ENCODE data around the gene RNF10.
"Not testable (repeated sequence)": the region's sequence is repeated elsewhere in the genome, so short reads cannot be mapped to it uniquely, and the experiment has no call there.

Gene RNF10

DNA sequence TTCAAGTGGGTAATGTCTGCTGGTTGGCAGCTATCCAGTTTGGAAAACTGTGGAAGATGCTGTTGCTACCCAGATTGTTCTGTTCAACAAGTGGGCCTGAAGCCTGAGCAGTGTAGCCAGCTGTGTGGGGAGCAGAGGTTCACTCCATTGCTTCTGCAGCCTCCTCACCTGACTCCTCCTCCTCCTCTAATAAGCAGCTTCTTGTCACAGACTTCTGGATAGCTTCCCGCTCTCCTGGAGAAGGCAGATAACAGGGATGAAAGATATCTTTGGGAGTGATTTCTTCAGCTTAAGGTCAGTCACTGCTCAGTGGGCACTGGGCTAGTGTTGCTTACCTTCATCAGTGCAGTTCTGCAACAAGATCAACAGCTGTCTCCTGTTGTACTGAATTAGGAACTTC is 45.0 kb downstream of the RNF10 start:
- no peak for FAIRE-seq
- DNase-seq (ENCODE audit: low spot score) = no peak

DNA sequence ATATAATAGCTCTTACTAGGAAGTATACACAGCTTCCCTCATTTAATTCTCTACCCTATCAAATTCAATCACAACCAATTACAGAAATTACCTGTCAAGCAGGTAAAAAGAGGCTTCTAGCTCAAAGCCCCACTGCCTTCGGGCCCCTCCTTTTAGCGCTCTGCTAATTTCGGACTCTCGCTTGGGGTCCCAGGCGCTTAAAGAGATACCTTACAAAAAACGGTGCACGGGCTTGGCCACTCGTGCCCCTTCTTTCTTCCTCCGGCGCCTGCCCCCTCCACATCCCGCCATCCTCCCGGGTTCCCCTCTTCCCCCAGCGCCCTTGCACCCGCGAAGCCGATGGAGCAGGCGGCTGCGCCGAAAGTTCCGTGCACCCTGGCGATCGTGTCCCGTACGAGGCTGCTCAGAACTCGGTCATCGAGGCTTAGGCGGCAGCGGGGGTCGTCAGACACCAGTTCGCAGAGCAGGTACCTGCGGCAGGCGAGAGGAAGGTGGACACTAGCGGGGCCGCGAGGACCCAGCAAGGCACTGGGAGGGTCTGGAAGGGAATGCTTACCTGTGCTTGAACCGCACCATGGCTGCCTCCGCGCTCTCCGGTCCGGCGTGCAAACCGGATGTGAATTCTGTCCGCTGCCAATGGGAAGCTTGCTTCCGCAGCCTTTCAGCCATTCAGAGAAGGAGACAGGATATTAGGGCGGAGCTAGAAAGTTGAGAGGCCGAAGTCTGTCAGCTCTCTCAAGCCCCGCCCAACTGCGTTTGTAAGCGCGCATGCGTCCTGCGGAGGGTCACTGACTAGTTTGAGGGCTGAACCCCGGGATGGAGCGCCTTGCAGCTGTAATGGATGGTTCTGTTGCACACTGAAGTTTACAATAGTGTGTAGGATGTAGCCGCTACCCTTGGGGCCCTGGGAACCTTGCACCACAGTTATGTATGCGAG is 46.9 kb downstream of the RNF10 start, which contains the start of gene POP5:
Gene POP5, minus strand, starts transcription at position 616 of the 937 bp plus-strand sequence. Its CDS starts 40 bp downstream, at position 576.
- FAIRE-seq = peak; percentile 85

DNA sequence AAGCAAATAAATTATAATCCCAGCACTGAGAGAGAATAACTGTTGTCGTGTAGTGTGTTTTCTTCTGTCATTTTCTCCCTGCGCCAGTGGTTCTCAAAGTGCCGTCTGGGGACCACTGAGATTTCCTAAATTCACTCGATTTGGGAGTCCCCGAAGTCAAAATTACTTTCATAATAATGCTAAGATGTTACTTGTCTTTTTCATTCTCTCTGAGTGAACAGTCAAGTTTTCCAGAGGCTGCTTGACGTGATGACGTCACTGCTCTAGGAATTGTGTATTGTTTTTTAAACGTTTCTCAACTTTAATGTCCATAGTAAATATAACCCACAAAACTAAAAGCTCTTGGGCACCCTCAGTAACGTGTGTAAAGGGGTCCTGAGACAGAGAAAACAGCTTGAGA is 47.8 kb downstream of the RNF10 start:
- DNase-seq (ENCODE audit: low spot score) = no peak
- FAIRE-seq = no peak

More for the DNA sequence above, 46.9 kb downstream of the RNF10 start, which contains the start of gene POP5:
- peak; percentile 93 for DNase-seq (ENCODE audit: low spot score)

DNA sequence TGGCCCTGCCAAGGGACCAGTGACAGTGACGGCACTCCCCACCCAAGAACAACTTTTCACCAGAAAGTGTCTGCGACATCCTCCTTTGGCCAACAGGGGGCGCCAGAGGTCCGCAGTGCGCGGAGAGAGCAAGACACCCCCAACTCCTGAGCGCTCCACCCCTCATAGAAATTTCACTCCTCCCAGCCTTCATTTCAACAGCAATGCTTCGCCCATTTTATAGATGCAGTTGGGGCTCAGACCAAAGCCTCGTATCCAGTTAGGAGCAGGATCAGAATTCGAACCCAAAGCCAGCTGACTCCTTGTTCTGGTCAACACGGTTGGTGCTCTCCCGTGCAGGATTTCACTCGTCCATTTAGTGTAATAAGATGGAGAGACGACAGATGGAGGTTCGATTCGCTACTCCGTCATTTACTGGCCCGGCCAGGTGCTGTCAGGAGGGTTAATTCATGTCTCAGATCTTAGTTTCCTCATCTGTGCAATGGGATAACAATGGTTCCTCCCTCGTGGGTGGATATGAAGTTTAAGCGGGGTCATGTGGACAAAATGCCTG is 49.4 kb downstream of the RNF10 start:
- FAIRE-seq = no peak
- DNase-seq (ENCODE audit: low spot score) = peak; percentile 34

DNA sequence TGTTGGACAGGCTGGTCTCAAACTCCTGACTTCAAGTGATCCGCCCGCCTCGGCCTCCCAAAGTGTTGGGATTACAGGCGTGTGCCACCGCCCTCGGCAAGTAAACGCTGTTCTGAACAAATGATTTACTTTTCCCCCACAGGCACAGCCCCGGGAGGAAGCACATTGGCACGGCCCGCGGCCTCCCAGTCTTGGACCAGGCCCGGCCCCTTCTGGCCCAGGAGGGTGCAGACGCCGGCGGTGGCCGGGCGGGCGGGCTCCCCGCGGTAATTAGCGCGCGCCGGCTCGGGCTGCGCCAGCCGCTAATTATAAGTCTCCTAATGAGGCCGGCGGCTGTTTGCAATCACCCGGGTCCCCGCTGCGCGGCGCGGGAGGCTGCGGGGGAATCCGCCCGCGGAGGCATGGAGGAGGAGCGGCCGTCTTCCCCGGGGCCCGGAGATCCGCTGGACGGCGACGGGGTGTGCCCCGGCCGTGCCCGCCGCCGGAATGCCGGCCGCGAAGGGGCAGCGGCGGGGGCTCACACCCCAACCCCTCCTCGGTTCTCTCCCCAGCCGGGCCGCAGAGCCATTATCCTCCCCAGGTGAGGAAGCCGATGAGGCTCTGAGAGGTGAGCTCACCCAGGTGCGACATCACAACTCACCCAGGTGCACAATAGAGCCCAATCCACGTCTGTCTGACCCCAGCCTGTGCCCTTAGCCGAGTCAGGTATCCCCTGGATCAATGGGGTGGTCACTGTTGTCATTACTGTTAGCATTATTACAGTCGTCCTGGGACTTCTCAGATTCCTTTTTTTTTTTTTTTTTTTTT is 50.4 kb downstream of the RNF10 start:
- DNase-seq (ENCODE audit: low spot score) (no peak), FAIRE-seq (no peak)

DNA sequence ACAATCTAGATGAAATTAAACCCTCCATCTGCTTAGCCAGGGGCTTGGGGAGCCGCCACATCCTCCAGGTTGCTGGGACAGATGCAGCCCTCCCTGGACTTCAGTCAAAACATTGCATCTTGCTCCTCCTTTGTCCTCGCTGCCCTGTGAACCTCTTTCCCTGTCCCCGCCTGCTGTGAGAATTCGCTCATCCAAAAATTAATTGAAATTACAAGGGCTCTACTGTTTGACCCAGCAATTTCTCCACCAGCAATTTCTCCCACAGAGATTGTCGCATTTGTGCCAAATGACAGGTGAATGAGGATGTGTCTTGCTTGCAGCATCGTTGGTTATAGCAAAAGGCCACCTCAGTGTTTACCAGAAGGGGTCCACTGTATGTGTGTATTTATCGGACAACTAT is 52.0 kb downstream of the RNF10 start:
- DNase-seq (ENCODE audit: low spot score) (no peak), FAIRE-seq (no peak)

DNA sequence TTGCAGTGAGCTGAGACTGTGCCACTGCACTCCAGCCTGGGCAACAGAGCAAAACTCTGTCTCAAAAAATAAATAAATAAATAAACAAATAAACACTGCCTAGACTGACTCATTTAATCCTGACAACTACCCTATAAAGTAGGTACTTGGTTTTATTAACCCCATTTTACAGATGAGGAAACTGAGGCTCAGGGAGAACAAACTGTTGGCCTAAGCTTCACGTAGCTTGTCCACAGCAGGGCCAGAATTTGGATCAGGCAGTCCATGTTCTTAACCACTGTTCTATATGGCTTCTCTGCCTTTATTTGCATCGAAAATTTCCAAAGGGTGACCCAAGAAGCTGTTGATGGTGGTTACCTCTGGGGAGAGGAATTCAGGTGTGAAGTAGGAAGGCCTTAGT is 52.7 kb downstream of the RNF10 start:
- FAIRE-seq = no peak

DNA sequence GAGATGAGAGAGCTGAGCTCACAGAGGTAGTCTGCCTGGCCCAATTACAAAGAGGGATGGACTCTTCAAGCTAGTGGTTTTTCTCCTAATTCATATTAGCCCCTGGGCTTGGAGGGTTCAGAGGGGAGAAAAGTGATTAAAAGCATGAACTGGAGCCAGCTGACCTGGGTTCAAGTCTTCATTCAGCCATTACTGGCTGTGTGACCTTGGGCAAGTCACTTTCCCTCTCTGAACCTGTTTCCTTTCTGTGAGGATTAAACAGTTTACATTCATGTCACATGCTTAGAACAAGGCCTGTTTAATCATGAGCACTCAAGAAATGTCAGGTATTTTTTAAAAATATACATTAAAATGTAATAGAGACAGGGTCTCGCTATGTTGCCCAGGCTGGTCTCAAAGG is 54.2 kb downstream of the RNF10 start:
- FAIRE-seq (no peak), DNase-seq (ENCODE audit: low spot score) (no peak)

More for the DNA sequence above, 52.7 kb downstream of the RNF10 start:
- no peak for DNase-seq (ENCODE audit: low spot score)

DNA sequence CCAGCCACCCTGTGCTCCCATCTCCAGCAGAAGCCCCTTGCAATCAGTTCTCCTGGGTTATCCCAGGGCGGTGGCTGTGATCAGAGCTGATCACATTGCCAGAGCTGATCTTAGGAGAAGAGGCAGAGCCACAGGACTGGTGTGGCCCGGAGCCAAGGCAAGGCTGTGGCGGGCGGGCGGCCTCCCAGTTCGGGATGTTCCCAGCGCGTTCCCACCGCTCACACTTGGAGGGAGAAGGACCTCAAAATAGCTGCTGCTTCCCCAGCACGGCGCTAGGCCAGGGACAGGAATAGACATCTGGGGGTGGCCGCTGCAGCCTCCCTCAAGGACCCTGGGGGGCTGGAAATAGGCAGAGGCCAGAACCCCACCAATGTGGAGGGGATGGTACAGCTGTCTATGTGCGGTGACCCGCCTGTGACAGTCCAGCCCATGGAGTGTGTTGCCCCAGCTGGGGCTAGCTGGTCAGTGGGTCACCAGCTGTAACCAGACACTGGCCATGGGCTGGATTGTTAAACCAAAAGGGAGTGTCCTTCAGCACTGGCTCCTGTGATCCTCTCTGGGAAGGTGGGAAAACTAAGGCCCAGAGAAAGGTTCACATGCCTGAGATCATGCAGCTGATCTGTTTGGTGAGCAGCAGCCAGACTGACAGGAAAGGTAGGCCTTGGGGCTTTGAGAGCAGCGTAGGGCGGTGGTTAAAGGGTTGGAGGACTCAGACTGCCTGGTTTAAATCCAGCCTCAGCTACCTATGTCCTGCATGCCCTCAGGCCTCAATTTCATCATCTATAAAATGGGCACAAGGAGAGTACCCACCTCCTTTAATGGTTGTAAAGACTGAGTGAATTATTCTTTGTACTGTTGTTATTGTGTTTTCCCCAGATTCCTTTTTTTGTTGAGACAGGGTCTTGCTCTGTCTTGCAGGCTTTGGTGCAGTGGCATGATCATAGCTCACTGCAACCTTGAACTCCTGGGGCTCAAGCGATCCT is 55.1 kb downstream of the RNF10 start:
- FAIRE-seq = no peak
- no peak for DNase-seq (ENCODE audit: low spot score)

DNA sequence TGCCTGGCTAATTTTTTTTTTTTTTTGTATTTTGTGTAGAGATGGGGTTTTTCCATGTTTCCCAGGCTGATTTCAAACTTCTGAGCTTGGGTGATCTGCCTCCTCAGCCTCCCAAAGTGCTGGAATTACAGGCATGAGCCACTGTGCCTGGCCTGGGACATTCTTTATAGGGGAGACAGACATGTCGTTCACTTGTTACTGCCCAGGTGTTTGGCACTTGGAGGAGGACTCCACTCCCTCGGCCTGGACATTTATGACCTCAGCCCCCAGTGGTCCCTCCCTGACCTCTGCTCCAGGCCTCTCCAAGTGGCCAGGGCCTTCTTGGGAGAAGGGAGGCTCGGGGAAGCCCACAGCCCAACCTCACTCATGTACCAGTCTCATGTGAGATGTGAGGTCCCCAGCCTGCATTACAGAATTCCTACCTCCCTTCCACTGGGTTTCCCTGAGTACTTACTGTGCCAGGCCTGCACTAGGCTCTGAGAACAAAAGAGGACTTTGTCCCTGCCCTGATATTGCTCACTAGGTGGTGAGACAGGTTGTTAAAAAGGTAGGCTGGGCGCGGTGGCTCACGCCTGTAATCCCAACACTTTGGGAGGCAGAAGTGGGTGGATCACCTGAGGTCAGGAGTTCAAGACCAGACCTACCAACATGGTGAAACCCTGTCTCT is 56.7 kb downstream of the RNF10 start:
- DNase-seq (ENCODE audit: low spot score) (no peak), FAIRE-seq (no peak)

DNA sequence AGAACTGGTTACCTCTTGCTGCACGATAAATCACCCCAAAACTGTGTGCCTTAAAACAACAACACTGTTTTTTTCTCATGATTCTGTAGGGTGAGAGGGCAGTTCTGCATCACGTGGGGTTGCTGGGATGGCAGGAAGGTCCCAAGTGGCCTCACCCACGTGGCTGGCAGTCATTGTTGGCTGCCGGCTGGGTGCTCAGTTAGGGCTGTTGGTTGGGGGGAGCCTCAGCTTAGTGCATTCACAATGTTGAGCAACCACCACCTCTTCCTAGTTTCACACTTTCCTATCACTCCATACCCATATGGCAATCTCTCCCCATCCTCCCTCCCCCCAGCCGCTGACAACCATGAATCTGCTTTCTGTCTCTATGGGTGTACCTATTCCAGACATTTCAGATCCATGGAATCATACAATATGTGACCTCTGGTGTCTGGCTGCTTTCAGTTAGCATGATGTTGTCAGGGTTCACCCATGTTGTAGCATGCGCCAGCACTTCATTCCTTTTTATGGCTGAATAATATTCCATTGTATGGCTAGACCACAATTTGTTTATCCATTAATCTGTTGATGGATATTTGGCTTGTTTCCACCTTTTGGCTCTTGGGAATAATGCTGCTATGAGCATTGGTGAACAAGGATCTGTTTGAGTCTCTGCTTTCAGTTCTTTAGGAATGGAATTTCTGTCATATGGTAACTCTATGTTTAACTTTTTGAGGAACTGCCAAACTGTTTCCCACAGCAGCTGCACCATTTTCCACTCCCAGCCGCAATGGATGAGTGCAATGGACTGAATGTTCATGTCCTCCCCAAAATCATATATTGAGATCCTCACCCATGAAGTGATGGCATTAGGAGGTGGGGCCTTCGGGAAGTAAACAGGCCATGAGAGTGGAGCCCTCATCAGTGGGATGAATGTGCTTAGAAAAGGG is 58.2 kb downstream of the RNF10 start:
- FAIRE-seq = no peak

DNA sequence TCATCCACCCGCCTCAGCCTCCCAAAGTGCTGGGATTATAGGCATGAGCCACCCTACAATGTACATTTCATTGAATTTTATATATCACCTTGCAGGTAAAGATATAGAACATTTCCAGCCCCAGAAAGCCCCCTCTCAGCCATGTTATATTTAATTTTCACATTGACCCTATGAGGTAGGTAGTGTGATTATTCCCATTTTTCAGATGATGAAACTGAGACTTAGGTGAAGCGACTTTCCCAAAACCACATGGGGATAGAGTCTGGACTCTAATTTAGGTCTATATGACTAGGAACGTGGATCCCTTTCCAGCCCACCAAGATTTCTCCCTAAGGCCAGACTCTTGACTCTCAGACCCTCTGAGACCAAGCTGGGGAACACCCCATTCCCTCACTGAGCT is 62.7 kb downstream of the RNF10 start:
- DNase-seq (ENCODE audit: low spot score) (no peak), FAIRE-seq (no peak)

More for the DNA sequence above, 58.2 kb downstream of the RNF10 start:
- no peak for DNase-seq (ENCODE audit: low spot score)

DNA sequence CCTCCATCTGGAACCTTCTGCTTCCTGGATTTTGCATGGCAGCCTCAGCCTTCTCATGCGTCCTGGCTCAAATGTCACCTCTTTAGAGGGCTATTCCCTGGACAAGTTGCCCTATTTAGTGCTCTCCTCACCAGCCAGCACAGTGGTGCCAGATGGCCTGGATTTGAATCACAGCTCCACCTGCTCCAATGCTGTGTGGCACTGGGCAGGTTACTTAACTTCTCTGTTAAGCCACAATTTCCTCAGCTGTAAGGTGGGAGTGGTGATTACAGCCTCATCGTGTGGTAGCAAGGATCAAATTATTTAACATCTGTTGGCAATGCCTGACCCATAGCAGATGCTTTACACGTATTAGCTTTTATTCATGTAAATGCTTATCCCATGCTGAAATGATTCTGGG is 63.7 kb downstream of the RNF10 start:
- DNase-seq (ENCODE audit: low spot score) (no peak), FAIRE-seq (no peak)

DNA sequence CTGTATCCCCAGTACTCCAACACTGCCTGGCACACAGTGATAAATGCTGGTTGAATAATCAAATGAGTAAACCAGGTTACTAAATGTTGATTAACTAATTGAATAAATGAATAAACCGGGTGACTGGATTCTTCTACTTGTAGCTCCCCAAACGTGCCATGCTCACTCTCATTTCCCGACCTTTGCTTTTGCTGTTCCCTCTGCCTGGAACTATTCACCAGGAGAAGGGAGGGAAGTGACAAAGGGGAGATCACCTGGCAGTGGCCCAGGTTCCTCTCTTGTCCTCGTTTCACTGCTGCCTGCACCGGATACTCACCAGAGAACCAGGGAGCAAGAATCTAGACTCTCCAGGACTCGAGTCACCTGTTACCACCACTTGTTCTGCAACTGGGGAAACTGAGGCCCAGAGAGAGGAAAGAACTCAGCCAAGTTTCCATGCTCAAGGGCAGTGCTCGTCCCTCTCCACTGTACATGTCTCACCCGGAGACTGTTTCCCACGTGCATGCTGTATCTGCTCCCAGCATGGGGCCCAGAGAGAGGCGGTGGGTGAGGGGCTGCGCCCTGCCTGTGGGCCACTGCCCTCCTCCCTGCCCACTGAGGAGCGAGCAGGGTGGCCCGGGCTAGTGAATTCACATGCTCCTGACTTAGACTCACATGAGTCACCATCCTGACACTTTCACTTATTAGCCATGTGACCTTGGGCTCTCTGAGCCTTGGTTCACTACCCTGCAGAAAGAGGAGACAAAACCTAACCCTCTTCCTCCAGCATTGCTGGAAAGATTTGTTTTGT is 64.7 kb downstream of the RNF10 start:
- DNase-seq (ENCODE audit: low spot score) (peak; percentile 72), FAIRE-seq (peak; percentile 60)

DNA sequence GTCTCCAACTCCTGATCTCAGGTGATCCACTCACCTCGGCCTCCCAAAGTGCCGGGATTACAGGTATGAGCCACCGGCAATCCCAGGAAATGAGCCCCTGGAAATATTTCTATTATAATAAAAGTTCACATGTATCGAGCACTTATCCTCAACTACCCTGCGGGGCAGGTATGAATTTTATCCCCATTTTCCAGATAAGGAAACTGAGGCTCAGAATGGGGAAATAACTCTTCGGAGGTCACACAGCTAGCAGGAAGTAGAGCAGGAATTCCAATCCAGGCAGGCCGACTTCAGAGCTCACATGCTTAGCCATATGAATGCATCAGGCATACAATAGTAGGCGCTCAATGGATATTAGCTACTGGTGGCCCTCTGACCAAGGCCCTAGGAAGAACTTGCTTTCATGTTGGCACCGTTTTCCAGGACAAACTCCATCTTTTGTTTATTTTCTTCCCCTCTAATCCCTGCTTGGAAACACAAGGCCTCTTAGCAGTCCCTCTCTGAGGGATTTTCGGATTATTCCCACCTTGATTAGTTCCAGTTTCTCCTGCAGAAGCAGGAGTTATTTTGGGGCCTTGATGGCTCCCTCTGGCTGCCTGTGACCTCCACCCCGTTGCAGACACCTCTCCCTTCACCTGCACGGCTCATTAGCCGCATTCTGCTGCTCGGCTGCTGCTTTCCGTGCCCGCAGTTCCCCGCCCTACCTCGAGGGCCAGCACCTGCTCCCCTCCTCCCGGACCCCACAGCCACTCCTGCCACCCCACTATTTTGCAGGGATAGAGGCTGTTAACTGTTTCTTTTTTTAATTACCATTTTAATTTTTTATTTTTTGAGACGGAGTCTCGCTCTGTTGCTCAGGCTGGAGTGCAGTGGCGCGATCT is 65.8 kb downstream of the RNF10 start:
- FAIRE-seq = no peak

DNA sequence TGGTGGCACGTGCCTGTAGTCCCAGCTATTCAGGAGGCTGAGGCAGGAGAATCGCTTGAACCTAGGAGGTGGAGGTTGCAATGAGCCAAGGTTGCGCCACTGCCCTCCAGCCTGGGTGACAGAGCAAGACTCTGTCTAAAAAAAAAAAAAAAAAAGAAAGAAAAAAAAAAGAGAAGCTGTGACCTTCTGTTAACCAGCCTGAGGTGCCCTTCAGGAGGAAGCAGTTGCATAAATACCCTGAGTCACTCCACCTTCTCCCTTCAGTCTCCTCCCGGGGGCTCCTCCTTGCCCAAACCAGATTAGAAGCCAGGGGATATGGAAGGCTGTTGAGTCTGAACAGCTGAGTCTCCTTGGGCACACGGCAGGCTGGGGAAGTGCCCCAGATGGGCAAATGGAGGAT is 68.3 kb downstream of the RNF10 start:
- FAIRE-seq; DNase-seq (ENCODE audit: low spot score): not testable (repeated sequence)

More for the DNA sequence above, 65.8 kb downstream of the RNF10 start:
- no peak for DNase-seq (ENCODE audit: low spot score)

DNA sequence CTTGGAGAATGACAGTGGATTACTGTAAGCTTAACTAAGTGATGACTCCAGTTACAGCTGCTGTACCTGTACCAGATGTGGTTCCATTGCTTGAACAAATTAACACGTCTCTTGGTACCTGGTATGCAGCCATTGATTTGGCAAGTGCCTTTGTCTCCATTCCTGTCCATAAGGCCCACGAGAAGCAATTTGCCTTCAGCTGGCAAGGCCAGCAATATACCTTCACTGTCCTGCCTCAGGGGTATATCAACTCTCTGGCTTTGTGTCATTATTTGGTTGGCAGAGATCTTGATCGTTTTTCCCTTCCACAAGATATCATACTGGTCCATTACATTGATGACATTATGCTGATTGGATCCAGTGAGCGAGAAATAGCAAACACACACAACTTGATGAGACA is 76.4 kb downstream of the RNF10 start:
- DNase-seq (ENCODE audit: low spot score) = no peak

More for the DNA sequence above, 76.4 kb downstream of the RNF10 start:
- FAIRE-seq = no peak
